Measurements from ENCODE around the gene DSG1. TPM values are rescaled to one million over a fixed set of nuclear protein-coding genes. Genes with fewer than 3 reads are reported as not detected.

The DSG1 gene
- total RNA-seq, 6 donors from 2014 or later, result not detected

GRCh38 chr18:31303771-31304170, 14.2 kb upstream of the DSG1 start:
- H3K4me3 ChIP-seq, result no peak overlapping the region
- no peaks in the 10 kb centered on the region for H3K36me3 ChIP-seq
- no peaks in the 10 kb centered on the region for H3K9me3 ChIP-seq
- H3K27me3 ChIP-seq, result no peaks in the 10 kb centered on the region
- WGBS, 2 donors, result 87 to 90% methylated on average over 3 of the region's 3 CpGs
- TF ChIP-seq EP300 (IDR thresholded peaks at IDR 0.05), result no peak
- TF ChIP-seq POLR2AphosphoS5 (IDR thresholded peaks at IDR 0.05), result no peak
- TF ChIP-seq CTCF (IDR thresholded peaks at IDR 0.05), result no peak
- TF ChIP-seq POLR2A (IDR thresholded peaks at IDR 0.05), result no peak
- DNase-seq (no peak), ATAC-seq (ENCODE audit: low FRiP score in 2 of 2) (no peak)
- H3K4me1 ChIP-seq, result no peaks in the 10 kb centered on the region
- no peak overlapping the region for H3K27ac ChIP-seq

GRCh38 chr18:31309115-31309514, 8.8 kb upstream of the DSG1 start:
- no peak for TF ChIP-seq POLR2AphosphoS5 (IDR thresholded peaks at IDR 0.05)
- no peak for TF ChIP-seq CTCF (IDR thresholded peaks at IDR 0.05)
- TF ChIP-seq POLR2A (IDR thresholded peaks at IDR 0.05), result no peak
- no peak for TF ChIP-seq EP300 (IDR thresholded peaks at IDR 0.05)
- ATAC-seq (ENCODE audit: low FRiP score in 2 of 2) (no peak), DNase-seq (no peak)
- Histone ChIP-seq H3K4me3 (no peak overlapping the region), H3K36me3 (no peaks in the 10 kb centered on the region), H3K9me3 (no peaks in the 10 kb centered on the region), H3K4me1 (no peaks in the 10 kb centered on the region), H3K27me3 (no peaks in the 10 kb centered on the region), H3K27ac (no peak overlapping the region)
- WGBS, 2 donors, result 95 to 97% methylated on average over 2 of the region's 2 CpGs

- Histone ChIP-seq H3K27me3 (no peaks in the 10 kb centered on the region), H3K4me3 (no peak overlapping the region), H3K9me3 (no peaks in the 10 kb centered on the region), H3K4me1 (no peaks in the 10 kb centered on the region), H3K36me3 (no peaks in the 10 kb centered on the region), H3K27ac (no peak overlapping the region)
- DNase-seq (no peak), ATAC-seq (ENCODE audit: low FRiP score in 2 of 2) (no peak)
- no peak for TF ChIP-seq CTCF (IDR thresholded peaks at IDR 0.05)
- no peak for TF ChIP-seq EP300 (IDR thresholded peaks at IDR 0.05)
- no peak for TF ChIP-seq POLR2AphosphoS5 (IDR thresholded peaks at IDR 0.05)
- TF ChIP-seq POLR2A (IDR thresholded peaks at IDR 0.05), result no peak
- WGBS, 2 donors, result 47 to 61% methylated on average over 4 of the region's 4 CpGs
Observed at GRCh38 chr18:31316974-31317373, 986 bp upstream of the DSG1 start.

- no peak for DNase-seq
- 57 to 67% methylated on average over 2 of the region's 2 CpGs for WGBS, 2 donors
- no peak overlapping the region for H3K4me3 ChIP-seq
- H3K9me3 ChIP-seq, result no peaks in the 10 kb centered on the region
- H3K27me3 ChIP-seq, result no peaks in the 10 kb centered on the region
- no peak for ATAC-seq (ENCODE audit: low FRiP score in 2 of 2)
- no peak overlapping the region for H3K27ac ChIP-seq
- TF ChIP-seq CTCF (IDR thresholded peaks at IDR 0.05), result no peak
- no peak for TF ChIP-seq POLR2A (IDR thresholded peaks at IDR 0.05)
- no peak for TF ChIP-seq EP300 (IDR thresholded peaks at IDR 0.05)
- TF ChIP-seq POLR2AphosphoS5 (IDR thresholded peaks at IDR 0.05), result no peak
- H3K4me1 ChIP-seq, result no peaks in the 10 kb centered on the region
- H3K36me3 ChIP-seq, result no peaks in the 10 kb centered on the region
Observed at GRCh38 chr18:31321719-31322118, 3.8 kb downstream of the DSG1 start.

- no peak overlapping the region for H3K27ac ChIP-seq
- no peaks in the 10 kb centered on the region for H3K36me3 ChIP-seq
- no peaks in the 10 kb centered on the region for H3K27me3 ChIP-seq
- H3K4me1 ChIP-seq, result no peaks in the 10 kb centered on the region
- TF ChIP-seq EP300 (IDR thresholded peaks at IDR 0.05) (no peak), POLR2AphosphoS5 (IDR thresholded peaks at IDR 0.05) (no peak), POLR2A (IDR thresholded peaks at IDR 0.05) (no peak), CTCF (IDR thresholded peaks at IDR 0.05) (no peak)
- no peak overlapping the region for H3K4me3 ChIP-seq
- H3K9me3 ChIP-seq, result no peaks in the 10 kb centered on the region
- DNase-seq (no peak), ATAC-seq (ENCODE audit: low FRiP score in 2 of 2) (peak in 1 of 2 donors; percentile 81)
- 69 to 72% methylated on average over 3 of the region's 3 CpGs for WGBS, 2 donors
Observed at GRCh38 chr18:31325051-31325450, 7.1 kb downstream of the DSG1 start.

All from upper lobe of left lung (tissue), 6 donors.